Measurements from ENCODE around the gene IFNL2.
"Not testable (repeated sequence)": the region's sequence is repeated elsewhere in the genome, so short reads cannot be mapped to it uniquely, and the experiment has no call there.

Gene IFNL2

GRCh38 chr19:39297931-39298634 is 29.9 kb downstream of the IFNL2 start:
- no peak for DNase-seq (ENCODE audit: low read depth)

GRCh38 chr19:39299404-39299803 is 31.2 kb downstream of the IFNL2 start:
- DNase-seq (ENCODE audit: low read depth), result no peak

DNA sequence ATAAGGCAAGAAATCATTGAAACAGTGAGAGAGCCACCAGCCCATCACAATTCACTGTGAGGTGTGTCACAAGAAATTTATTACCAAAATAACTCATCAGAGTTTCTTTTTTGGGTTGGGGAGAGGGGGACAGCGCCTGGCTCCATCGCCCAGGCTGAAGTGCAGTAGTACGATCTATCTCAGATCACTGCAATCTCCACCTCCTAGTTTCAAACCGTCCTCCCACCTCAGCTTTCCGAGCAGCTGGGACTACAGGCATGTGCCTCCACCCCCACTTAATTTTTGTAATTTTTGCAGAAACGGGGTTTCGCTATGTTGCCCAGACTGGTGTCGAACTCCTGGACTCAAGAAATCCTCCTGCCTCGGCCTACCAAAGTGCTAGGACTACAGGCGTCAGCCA is 31.6 kb downstream of the IFNL2 start:
- no peak for DNase-seq (ENCODE audit: low read depth)

DNA sequence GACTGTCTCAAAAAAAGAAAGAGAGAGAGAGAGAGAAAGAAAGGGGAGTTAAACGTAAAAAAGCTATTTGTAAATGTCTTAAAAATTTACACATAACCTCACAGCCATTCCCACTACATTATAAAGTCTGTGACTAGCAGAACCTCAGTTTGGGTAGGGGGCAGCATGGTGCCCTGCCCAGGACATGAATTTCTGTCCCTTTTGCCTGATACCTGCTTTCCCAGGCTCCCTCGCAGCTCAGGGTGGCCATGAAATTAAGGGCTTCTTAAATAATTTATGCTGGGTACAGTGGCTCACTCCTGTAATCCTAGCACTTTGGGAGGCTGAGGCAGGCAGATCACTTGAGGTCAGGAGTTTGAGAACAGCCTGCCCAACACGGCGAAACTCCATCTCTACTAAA is 32.8 kb downstream of the IFNL2 start:
- no peak for DNase-seq (ENCODE audit: low read depth)

DNA sequence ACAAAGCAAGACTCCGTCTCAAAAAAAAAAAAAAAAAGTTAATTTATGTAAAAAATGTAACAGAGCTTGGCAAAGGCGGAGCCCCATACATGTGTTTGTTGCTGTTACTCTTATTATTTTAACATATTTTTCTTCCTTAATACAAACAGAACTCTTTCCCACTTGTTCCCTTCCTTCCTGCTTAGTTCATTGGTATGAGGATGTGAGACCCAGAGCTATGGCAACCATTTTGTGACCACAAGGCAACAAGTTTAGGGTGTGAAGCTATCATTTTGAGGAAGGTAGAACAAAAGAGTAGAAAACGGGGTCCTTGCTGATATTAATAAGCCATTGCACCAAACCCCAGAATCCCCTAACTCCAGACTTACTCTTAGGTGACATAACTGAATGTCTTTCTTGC is 33.4 kb downstream of the IFNL2 start:
- DNase-seq (ENCODE audit: low read depth), result no peak

DNA sequence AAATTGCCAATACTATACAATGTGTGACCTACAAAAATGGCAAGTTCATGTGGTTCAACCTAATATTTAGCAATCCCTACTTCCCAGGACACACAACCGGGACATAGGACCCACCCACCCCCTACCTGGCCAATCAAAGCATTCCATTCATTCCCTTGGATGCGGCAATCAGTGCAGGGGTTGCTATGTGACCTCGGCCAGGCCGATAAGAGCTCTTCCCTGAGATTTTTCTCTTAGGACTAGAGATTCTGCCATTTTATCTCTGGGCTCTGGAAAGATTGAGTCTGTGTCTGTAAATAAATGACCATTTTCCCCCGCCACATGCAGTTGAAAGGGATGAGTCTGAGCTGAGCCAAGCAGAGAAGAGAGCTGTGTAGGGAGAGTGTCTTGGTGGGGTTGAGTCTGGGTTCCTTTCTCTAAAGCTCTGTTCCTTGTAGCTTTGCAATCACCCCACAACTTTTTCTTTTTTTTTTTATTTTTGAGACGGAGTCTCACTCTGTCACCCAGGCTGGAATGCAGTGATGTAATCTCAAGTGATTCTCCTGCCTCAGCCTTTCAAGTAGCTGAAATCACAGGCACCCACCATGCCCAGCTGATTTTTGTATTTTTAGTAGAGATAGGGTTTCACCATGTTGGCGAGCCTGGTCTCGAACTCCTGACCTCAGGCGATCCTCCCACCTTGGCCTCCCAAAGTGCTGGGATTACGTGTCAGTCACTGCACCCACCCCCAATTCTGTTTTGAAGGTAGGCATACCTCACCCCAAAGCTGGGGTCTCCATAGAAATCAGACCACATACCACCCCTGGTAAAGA is 35.4 kb downstream of the IFNL2 start:
- no peak for DNase-seq (ENCODE audit: low read depth)

DNA sequence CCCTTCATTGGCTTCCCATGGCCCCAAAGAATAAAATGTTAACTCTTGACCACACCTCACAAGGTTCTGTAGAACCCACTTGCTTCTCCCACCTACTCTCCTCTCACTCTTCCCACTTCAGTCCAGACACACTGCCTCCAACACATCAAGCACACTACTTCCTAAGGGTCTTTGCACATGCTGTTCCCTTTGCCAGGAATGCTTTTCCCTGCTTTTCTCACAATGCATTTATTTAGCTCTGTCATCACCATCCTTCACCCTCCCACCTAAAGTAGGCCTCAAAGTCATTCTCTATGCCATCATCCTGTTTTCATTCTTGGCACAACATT is 36.0 kb downstream of the IFNL2 start:
- no peak for DNase-seq (ENCODE audit: low read depth)

DNA sequence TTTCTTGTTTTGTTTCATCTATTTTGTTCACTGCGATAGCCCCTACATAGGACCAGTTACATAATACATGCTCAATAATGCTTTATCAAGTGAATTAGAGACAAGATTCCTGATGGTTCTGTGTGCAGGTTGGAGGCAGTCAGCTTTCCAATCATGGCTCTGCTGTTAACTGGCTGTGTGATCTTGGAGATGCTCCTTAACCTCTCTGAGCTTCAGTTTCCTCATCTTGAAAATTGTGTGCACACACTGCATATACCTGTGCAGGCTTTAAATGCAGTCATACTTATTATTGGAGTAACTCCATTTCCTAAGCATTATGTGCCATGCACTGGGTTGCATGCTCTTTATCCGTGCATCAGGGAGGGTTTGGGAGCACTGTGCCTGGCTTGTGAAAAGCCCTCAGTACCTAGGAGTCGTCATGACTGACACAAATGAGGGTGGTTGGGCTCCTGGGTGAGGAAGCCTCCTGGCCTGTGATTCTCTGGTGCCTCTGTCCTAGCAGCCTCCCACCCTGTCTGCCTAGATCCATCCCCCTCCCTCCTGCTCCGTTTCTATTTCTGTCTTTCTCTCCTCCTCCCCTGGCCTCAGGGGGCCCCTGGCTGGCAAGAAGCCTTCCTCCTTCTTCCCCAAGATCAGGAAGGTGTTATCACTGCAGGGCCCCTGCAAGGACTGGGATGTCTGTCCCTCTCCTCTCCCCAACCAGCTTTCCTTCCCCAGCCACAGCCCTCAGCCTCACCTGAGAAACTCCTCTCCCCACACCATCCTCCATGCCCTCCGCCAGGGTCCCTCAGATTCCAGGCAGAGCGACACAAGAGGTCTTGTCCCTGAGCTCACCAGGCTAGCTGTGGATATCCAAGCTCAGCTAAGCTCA is 36.7 kb downstream of the IFNL2 start:
- no peak for DNase-seq (ENCODE audit: low read depth)

- DNase-seq (ENCODE audit: low read depth), result no peak
Observed at GRCh38 chr19:39306075-39306474, 37.9 kb downstream of the IFNL2 start.

- peak; percentile 8 for DNase-seq (ENCODE audit: low read depth)
Observed at GRCh38 chr19:39307046-39307821, 39.0 kb downstream of the IFNL2 start.

DNA sequence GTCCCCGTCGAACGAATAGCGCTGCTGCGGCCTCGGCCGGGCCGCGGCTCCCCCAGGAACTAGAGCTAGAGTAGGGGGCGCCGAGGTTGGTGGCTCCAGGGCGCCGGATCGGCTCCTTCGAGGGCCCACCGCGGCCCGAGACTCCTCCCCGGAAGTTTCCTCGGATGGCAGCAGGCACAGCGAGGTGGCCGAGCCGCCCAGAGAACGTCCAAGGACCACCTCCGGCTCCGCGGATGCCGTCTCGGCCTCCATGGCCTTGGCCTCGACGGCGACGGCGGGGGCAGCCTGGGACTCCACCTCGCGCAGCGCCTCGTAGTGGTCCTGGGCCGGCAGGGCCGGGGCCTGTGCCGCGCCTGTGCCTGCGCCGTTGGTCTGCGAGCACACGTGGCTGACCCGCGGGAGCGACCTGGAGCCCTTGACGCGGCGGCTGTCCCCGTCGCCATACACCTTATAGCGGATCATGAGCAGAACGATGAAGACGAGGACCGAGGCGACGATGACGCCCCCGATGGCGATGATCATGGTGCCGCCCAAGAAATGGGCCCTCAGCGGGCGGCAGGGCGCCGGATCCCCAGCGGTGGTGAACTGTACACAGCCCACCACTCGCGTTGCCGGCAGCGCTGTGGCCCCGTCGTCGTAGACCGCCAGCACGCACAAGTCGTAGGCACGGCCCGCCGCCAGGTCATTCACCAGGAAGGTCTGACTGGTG is 39.8 kb downstream of the IFNL2 start:
- no peak for DNase-seq (ENCODE audit: low read depth)

DNA sequence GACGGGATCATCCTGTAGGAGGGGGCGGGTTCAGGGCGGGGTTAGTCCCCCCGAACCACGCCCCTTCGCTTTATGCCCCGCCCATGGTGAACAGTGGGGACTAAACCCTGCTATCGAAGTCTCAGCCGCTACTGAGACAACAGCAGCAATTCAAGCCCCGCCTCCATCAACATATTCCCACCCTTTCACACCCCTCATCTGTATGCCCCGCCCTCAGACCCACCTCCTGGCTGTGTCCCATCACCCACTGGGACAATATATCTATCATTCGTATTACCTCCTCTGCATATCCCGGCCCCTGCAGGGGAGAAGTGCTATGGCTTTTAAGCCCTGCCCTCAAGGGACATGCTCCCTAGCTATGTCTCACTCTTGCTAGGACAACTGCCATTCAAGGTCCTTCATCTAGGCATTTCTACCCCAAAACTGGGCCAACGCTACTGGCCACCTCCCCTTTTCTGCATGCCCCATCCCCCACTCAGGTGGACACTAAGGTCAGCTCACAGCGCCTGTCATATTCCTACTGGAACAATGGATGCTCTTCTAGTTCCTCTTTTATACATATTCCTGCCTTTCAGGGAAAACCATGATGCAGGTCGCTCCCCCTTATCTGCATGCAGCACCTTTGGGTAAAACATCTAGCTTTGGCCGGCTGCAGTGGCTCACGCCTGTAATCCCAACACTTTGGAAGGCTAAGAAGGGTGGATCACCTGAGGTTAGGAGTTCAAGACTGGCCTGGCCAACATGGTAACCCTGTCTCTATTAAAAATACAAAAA is 40.5 kb downstream of the IFNL2 start:
- DNase-seq (ENCODE audit: low read depth), result peak; percentile 19

DNA sequence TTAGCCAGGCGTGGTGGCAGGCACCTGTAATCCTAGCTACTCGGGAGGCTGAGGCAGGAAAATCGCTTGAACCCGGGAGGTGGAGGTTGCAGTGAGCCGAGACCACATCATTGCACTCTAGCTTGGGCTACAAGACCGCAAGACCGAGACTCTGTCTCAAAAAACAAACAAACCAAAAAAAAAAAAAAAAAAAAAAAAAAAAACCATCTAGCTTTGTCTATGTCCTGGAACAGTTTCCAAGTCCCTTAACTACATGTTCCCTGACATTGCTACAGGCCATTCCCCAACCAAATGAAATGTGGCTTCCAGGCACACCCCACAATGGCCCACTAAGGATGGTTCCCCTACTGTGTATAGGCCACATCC is 41.1 kb downstream of the IFNL2 start:
- DNase-seq (ENCODE audit: low read depth), result not testable (repeated sequence)

GRCh38 chr19:39310558-39311311 is 42.5 kb downstream of the IFNL2 start:
- peak; percentile 54 for DNase-seq (ENCODE audit: low read depth)

DNA sequence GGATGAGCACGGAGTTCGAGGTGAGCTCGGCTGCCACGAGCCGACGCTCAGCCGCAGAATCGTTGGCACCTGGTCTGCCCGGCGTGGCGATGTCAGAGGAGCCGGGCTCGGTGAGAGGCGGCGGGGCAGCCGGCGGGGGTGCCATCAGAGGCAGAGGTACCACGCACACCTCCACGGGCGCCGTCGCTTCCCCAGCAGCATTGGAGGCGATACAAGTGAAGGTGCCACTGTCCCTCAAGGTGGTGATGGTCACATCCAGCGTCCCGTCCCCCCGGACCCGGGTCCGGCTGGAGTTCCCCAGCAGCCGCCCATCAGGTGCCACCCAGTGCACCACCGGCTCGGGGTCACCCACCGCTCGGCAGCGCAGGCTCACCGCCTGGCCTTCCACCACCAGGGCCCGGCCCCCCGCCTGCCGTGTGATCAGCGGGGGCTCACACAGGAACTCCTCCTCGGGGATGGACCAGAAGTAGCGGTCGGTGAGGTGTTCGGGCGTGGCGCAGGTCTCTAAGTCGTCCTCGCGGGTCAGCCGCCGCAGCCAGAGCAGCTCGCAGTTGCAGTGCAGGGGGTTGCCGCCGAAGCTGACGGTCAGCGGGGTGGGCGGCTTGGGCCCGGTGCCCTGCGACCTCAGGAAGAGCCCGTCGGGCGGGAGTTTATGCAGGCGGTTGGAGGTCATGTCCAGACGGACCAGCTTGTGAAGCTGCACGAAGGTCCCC is 46.0 kb downstream of the IFNL2 start:
- DNase-seq (ENCODE audit: low read depth), result no peak

- DNase-seq (ENCODE audit: low read depth), result no peak
Observed at GRCh38 chr19:39315933-39316332, 47.7 kb downstream of the IFNL2 start.

DNA sequence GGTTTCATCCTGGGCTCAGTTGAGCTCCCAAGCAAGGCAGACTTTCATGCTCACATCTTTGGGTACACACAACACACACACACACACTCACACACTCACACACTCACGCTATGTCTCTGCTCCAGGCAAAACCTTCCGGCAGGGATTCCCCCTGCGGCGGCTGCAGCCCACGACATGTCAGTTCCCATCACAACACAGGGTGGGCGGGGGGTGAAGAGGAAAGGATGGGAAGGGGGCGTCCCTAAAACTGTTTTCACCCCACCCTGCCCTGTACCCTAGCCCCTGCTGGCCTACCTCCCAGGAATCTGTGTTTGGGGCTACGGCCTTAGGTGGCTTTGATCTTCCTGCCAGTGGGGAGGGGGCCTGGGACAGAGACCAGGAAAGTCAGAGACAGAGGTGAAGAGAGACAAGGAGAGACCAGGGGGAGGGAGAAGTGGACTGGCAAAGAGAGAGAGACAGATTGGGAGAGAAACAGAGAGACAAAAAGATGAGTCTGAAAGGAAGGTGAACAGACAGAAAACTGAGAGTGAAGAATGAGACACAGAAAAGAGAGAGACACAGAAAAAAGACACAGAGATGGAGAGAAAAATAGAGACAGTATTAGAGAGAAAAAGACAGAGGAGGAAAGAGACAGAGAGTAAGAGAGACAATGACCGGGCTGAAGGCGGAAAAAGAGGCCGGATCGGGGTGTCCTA is 48.6 kb downstream of the IFNL2 start:
- DNase-seq (ENCODE audit: low read depth), result no peak

DNA sequence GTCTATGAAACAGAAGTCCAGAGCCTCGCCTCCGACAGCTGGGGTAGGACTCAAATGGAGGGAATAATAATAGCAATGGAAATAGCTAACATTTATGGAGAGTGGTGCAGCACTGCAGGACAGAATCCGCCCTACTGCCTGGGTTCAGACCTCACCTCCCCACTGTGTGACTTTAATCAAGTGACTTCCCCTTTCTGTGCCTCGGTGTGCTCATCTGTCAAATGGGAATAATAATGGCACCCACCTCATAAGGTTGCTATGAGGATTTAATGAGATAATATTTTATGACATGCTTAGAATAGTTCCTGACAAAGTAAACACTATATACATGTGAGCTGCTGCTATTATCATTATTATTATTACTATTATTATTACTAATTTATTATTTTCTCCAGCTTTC is 49.3 kb downstream of the IFNL2 start:
- DNase-seq (ENCODE audit: low read depth), result no peak

DNA sequence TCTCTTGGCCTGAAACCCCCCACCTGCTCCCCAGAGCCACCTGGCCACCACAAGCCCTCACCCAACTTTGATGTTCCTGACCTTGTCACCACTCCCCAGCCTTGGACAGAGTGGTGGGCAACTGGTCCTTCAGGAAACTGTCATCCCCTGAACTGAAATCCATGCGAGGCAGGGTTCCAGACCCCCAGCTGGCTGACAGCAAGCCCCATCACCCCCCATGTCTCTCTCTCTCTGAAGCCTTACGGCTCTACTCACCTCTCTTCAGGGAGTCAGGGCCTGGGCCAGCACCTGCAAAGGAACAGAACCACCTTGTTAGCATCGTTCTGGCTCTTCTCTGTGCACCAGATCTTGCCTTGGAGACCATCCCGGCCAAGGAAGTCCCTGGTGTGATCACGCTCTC is 49.9 kb downstream of the IFNL2 start:
- DNase-seq (ENCODE audit: low read depth), result no peak
